Activated CD8-positive, alpha-beta memory T cell treated with anti-CD3 and anti-CD28 coated beads for 24 hours (primary cell): Measurements from ENCODE around the gene RANGAP1.

Source experiments
- DNase-seq: peaks from one replicate; pipeline ENCODE4 v3.0.0-alpha.2; 2020

Gene RANGAP1, protein sequence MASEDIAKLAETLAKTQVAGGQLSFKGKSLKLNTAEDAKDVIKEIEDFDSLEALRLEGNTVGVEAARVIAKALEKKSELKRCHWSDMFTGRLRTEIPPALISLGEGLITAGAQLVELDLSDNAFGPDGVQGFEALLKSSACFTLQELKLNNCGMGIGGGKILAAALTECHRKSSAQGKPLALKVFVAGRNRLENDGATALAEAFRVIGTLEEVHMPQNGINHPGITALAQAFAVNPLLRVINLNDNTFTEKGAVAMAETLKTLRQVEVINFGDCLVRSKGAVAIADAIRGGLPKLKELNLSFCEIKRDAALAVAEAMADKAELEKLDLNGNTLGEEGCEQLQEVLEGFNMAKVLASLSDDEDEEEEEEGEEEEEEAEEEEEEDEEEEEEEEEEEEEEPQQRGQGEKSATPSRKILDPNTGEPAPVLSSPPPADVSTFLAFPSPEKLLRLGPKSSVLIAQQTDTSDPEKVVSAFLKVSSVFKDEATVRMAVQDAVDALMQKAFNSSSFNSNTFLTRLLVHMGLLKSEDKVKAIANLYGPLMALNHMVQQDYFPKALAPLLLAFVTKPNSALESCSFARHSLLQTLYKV

DNA sequence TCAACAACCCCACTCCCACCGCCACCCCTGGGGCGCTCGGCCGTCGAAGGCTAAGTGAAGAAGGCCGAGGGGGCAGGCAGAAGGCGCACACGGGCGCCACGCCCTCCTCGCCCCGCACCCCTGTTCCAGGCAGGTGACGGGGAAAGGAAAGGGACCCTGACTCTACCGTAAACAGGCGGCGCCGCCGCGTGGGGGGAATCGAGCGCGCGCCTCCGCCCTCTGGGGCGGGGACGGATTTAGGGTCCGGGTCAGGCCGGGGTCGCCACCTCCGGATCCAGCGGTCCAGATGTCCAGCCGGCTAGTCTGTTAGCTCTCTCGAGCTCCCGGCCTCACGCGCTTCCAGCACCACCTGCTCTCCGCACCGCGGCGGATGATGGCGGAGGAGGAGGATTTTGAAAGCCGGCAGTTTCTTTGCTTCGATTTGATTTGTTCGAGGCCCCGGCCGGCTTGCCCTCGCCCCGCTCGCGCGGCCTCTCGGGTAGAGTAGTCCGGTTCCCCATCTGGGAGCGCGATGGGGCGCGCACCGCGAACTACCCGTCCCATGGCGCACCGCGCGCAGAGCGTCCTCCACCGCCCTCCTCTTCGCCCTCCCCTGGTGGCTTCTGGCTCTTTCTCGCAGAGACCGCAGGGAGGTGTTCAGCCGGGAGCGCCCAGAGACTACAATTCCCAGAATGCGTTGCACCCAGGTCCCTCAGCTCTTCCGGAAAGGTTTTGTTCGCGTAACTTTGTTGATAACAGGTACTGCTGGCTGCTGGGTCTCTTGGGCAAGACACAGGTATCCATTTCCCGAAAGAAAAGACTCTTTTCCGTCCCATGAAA is at the start of gene RANGAP1:
Gene RANGAP1 (minus strand): TSS at position 368 of the 819 bp plus-strand sequence. CDS start 5,143 bp downstream, outside the sequence.
- peak; percentile 97 for DNase-seq

DNA sequence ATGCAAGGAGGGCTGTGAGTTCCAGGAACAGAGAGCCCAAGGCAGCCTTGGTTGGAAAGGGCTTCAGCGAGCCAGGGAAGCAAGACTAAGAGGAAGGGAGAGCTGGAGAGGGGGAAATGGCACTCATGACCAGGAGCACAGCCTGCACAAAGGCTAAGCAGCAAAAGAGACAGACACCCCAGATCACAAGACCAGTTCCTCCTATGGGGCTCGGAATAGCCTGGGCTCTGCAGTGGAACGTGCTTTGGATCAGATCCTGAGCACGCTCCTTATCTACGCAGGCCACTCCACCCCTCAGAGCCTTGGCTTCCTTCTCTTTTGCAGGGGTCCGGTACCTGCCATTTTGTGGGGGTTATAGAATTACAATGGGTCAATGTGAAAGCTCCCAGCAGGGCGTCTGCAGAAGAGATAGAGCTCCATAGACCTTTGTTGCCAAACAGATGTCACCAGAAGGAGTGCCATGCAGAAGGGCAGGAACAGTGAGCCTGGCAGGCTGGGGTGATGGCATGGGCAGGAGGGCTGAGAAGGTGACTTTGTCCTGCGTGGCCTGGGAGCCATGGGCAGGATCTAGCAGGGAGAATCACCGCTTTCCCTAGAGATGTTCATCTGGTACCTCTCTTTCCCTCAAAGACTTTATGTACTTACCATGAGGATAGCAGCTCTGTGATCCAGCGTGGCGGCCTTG is 49.1 kb upstream of the RANGAP1 start:
- DNase-seq, result no peak

DNA sequence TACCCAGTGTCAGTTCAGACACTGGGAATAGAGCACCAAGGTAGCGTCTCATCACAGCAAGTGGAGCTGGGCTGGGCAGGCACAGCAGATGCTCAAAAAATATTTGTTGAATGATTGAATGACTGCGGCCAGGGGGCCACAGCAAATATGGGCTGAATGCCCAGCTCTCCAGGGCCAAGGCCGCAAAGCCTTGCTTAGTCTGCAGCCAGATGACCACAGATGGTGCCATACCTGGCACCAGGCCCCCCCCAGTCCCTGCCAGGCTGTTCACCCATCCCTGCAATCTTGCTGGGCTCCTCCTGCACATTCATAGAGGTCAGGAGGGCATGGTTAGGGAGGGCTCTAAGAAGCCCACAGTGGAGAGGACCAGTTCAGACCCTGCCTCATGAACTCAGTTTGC is 48.2 kb upstream of the RANGAP1 start:
- DNase-seq, result no peak

DNA sequence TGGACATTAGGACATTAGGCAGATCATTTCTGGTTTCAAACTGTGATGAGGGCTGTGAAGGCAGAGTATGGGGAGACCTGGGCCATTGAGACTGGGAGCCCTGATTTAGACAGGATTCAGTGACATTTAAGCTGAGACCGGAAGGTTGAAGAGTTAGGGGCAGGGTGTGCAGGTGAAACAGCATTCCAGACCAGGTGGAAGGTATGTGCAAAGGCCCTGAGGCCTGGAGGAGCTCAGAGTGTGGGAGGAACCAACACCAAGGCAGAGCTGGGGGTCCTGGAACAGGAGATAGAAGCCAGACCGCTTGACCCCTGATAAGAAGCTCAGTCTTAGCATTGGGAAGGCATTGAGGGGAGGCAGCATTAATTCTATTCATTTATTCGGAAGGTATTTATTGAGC is 47.8 kb upstream of the RANGAP1 start:
- DNase-seq, result no peak

DNA sequence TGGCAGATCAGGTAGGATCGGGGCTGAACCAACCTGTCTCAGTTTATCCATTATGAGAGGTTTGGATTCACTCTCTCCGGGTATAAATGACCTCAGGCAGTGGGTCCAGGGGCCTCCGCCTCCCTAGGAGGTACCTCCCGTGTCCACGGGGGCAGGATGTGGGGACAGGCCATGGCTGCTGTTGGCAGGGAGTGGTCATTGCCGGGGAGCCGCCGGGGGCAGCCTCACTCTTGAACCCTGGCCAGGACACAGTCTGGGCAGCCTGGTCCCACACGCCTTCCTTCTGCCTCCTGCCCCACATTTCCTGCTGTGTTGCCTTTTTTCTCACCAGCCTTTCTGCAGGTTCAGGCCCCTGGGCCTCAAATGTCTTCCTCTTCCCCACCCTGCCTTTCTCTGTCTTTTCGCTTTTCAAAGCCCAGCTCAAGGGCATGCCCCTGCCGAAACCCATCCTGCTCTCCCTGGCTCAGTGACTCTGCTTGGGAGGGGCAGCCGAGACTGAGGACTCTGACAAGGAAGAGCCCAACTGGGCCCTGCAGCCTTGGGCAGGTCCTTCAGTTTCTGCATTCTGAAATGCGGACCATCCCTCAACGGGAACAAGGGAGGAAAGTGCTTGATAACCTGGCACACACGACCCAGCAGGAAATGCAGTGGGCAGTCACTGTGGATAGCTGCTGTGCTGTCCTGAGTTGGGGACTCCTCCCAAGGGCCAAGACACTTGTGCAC is 46.4 kb upstream of the RANGAP1 start:
- DNase-seq, result no peak

DNA sequence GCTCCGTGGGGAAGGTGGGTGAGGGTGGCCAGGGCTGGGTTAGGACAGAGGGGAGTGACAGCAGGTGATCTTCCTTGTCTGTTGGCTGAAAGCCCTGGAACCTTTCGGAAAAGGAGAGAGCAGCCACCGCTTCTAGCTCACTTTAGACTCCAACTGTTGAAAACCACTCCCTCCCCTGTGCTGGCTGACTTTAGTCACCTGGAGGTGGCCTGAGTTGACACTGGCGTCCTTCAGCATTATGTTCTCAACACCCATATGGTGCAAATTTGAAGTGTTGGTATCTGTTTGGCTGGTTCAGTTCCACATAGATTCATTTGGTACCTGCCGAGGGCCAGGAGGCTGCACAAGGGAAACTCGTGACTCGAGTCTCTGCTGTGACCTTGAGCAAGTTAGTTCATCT is 44.2 kb upstream of the RANGAP1 start:
- DNase-seq, result no peak

DNA sequence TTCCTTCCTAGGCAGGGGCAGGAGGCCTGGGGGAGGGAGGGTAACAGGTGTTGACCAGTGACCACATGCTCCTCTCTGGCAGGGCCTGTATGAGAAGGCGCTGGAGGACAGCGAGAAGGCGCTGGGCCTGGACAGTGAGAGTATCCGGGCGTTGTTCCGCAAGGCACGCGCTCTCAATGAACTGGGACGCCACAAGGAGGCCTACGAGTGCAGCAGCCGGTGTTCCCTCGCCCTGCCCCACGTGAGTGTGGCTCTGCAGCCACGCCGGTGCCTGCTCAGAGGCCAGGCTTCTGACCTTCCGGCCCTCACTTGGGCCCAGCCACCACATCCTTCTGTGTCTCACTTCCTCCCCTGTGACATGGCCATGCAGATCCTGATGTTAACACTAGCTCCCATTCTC is 41.1 kb upstream of the RANGAP1 start:
- DNase-seq, result no peak

DNA sequence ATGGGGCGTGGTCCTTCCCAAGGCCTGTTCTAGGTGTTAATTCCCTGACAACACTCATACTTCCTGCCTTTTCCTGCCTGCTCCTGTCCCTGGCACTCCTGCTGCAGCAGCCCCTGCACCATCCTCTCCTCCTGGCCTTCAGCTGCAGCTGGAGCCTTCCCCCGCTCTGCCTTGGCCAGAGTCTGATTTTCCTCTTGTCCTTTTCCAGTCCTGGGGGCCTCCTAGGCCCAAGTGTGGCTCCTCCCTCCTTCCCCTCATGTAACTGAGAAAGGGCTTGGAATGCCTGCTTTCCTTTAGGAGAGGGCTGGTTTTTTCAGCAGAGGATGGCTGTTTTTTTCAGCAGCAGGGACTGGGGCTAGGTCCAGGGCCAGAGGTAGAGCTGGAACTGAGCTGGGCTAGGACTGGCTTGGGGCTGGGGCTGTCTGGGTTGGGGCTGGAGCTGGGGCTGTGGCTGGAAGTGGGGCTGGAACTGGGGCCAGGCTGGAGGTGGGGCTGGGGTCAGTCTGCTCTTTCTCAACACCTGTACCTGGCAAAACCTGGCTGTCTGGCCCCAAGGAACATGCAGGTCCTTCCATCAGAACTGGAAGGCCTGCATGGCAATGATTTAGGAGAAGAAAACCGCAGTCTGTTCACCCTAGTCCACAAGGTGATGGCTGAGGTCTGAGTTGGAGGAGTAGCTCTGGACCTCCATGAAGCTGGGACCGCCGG is 39.0 kb upstream of the RANGAP1 start:
- DNase-seq, result no peak

DNA sequence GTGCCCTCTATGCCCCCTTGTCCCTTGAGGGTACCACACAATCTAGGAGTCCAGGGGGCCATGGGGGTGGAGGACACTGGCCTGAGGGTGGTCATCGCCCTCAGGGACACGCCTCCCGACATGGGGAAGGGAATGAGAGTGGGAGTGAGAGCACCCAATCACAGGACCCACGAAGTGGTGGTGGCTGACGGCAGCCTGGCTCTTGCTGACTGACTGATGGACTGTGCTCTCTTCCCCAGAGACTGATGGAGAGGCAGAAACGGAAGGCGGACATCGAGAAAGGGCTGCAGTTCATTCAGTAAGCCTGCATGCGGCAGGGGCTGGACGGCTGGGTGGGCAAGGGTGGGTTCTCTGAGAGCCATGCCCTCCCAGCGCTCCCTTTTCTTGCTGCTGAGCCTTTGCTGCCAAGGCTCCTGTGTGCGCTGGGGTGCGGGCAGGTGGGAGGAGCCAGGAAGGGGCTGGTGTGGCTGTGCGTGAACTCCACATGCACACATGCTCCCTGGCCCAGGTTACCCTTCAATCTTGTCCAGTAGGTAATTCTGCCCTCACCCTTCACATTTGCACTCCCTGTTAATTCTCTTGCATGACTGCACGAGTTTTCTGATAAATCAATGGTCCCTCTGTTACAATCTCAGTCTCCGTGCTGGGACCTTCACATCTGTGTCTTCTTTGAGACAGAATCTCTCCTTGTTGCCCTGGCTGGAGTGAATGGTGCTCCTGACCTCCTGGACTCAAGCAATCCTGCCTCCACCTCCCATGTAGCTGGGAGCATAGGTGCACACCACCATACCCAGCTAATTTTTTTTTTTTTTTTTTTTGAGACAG is 34.6 kb upstream of the RANGAP1 start:
- DNase-seq, result no peak

DNA sequence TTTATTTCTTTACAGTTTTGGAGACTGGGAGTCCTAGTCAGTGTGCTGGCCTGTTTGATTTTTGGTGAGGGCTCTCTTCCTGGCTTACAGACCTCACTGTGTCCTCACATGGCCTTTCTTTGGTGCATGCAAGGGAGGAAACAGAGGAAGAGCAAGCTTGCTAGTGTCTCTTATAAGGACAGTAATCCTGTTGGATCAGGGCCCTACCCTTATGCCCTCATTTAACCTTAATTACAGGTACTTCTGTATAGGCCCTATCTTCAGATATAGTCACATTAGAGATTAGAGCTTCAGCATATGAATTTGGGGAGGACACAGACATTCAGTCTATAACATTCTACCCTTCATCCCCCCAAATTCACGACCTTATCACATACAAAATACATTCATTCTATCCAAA is 29.6 kb upstream of the RANGAP1 start:
- DNase-seq, result no peak

DNA sequence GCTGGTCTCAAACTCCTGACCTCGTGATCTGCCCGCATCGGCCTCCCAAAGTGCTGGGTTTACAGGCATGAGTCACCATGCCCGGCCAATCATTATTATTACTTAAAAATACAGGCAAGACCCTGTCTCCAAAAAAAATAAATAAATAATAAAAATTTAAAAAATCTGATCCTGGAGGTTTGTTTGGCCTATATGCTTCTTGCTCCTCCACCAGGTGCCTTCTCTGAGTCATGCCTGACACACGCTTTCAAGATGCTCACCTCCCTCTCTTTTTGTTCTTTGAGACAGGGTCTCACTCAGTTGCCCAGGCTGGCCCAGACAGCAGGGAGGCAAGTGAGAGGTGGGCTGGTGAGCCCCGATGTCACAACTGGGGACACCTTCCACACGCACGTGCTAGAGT is 28.8 kb upstream of the RANGAP1 start:
- no peak for DNase-seq

DNA sequence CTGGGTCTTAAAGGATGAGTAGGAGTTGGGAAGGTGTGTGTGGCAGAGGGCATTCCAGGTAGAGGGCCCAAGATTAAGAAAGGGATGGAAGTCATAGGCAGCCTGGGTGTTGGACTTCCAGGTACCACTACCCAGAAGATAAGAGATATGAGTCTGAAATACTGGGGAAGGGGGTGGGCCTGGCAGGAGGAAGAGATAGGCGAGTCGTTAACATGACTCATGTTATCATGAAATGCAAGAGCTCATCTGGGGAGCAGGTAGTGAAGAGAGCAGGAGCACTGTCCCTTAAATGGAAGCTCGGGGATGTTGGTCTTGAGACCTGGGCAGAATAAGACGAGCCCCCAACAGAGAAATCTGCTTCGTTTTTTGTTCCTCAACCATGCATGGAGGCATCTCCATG is 25.5 kb upstream of the RANGAP1 start:
- no peak for DNase-seq

DNA sequence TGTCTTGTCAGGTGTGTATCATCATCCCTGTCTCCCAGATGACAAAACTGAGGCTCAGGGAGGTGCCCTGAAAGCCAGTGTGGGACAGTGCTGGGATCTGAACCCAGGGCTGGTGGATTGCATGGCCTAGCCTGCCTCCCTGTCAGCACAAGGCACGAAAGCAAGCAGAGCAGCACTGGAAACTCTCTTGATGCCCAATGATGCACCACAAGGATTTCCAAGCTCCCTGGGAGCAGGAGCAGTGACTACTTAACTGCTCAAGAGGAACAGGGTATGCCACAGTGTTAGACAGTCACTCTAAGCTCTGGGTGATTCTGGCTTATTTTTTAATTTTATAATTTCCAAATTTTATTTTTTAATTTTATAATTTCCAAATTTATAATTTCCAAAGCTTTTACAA is 24.3 kb upstream of the RANGAP1 start:
- DNase-seq, result no peak

DNA sequence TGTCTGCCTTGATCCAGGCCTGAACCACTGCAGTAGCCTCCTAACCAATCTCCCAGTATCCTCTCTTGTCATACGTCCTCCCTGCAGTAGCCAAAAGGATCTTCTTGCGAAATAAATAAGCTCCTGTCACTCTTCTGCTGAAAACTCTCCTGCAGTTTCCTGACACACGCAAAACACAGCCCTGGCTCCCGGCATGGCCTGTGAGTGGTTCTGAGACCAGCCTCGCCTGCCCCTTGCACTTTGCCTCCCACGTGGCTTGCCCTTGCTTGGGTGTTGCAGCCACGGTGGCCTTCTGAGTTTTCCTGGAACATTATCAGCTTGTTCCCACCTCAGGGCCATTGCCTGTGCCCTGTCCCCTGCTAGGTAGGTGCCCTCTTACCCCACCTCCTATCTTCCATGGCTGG is 22.6 kb upstream of the RANGAP1 start:
- no peak for DNase-seq

DNA sequence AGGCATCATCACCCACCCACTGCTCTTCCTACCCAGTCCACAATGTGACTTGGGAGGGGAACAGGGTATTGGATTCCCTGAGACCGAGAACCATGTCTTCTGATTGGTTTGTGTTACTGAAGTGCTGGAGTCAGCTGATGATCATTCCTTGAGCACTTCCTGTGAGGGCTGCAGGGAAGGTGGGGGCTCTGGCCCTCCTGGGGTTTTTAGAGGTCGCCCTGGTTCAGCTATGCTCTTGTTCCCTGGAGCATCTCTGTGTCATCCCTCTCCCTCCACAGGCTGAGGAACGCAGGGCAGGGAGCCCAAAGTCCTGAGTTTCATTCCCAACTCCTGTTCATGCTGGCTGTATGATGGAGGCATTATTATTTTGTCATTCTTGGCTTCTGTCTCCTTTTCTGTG is 22.1 kb upstream of the RANGAP1 start:
- no peak for DNase-seq

DNA sequence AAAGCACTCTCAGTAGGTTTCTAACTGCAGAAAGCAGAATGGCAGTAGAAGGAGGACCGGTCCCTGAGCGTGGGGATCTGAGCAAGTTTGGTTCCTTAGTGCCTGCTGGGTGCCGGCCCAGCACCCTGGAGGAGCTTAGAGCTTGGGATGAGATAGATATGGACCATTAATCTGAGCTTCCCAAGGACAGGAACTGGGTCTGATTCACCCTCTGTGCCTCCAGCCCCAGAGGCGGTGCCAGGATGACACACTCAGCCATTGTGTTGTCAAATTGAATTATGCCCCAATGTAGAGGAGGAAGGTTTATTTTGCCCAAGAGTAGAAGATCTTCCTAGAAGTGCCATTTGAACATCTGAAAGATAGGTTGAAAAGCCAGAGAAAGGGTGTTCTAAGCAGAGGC is 19.7 kb upstream of the RANGAP1 start:
- no peak for DNase-seq

DNA sequence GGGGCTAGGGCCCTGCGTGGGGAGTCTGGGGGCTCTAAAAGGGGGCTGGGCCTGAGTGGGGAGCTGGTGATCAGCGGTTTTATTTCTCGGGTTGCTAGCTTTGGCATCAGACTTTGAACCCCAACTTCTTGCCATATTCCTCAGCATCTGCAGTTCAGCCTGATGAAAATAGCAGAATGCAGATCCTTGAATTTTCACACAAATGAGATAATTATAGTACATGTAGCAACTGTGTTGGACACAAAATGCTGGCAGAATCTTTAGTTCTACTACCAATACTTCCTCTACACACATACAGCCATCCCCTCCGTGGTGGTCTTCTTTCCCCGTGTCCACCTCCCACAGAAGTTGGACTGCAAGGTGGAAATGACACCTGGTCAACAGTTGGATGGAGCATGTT is 16.8 kb upstream of the RANGAP1 start:
- no peak for DNase-seq

DNA sequence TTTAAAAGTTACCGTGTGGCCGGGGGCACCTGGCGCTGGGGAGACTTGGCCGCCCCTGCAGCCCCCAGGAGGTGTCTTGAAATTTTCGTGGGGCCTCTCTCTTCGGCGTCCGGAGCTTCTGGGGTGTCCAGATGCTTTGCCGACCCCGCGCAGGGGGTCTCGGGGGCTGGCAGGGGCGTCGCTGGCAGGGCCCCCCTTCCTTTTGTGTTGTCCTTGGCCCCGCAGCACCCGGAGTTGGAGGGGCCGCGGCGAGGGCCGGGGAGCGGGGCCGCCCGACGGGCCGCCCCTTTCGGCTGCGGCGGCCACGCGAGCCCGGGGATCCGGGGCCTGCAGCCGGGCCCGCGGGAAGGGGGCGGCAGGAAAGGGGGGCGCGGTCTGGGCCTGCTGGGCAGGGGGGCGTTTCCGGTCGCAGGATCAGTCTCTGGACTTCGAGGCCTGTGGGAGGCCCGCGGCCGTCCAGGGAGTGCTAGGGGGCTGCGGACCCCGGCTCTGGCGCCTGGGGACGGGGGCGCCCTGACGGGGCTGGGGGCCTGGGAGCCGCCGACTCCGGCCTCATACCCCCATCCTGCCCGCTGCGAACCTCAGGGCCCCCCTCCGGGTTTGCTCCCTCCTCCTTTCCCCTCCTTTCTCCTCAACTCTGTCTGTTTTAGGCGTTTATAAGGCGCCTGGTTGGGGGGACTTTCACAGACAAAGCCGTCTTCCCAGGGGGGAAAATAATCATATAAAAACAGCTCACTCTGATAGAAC is 16.2 kb upstream of the RANGAP1 start:
- DNase-seq, result peak; percentile 70

DNA sequence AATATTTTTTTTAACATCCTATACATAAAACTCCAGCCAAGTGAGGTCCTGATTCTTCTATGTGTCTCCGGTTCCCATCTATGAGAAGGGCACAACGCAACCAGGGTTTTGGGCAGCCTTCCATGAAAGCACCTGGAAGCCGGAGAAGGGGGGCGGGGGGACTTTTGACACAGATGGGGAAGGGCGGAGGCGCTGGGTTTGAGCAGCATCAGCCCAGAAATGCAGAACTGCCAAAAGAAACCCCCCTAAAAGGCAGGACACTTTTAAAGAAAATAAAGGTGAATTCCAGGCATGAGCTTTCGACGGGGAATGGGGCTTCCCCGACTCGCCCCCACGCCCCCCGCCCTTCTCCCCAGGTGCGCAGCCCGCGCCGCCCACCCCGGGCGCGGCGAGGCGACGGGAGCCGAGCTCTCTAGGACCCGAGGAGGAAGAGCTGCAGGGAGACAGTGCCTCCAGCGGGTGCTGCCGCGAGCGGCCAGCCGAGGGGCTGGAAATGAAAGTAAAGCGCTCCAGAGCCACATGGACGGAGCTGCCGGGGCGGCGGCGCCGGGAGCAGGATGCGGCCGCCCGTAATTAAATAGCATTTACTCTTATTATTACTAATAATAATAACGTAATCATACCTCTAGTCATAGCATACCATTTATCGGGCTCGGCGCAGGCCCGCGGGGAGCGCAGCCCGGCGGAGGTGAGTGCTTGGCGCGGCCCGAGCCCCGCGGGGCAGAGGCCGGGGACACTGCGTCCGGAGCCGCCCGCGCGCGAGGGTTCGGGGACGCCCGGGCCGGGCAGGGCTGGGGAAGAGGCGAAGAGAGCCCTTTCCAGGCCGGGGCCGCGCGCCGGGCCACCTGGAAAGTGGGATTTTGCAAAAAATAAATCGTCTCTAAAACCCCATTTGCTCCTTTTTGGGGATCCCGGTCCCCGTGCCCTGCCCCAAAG is 15.4 kb upstream of the RANGAP1 start, which contains the start of gene ZC3H7B:
Gene ZC3H7B (plus strand): TSS at position 441 of the 936 bp plus-strand sequence. CDS start 19,136 bp downstream, outside the sequence.
- DNase-seq, result peak; percentile 89
